ENCODE results near the gene SKAP2. TPM values are rescaled to one million over a fixed set of nuclear protein-coding genes. Genes with fewer than 3 reads are reported as not detected.

The SKAP2 gene
- total and polyA plus RNA-seq, 8 donors: 4.6 to 127 (median 9.6) TPM

GRCh38 chr7:26626156-26626555 lies 238.2 kb downstream of the SKAP2 start:
- Histone ChIP-seq H3K27me3 (no peaks in the 10 kb centered on the region), H3K4me3 (no peak overlapping the region), H3K9me3 (no peaks in the 10 kb centered on the region), H3K4me1 (no peaks in the 10 kb centered on the region), H3K27ac (no peak overlapping the region), H3K36me3 (no peaks in the 10 kb centered on the region)
- WGBS, 5 donors: 82 to 94% (median 93%) methylated on average over 8 of the region's 8 CpGs
- intact Hi-C loops (cut with DNase I; ENCODE audit: low total_unique reads): no loop called here
- no peak for DNase-seq
- TF ChIP-seq EP300 (IDR thresholded peaks at IDR 0.05) (no peak), POLR2AphosphoS5 (IDR thresholded peaks at IDR 0.05) (no peak), POLR2A (IDR thresholded peaks at IDR 0.05) (no peak)

GRCh38 chr7:26625286-26625685 lies 239.1 kb downstream of the SKAP2 start:
- Histone ChIP-seq H3K27me3 (no peaks in the 10 kb centered on the region), H3K4me1 (no peaks in the 10 kb centered on the region), H3K9me3 (no peaks in the 10 kb centered on the region), H3K27ac (no peak overlapping the region), H3K36me3 (no peaks in the 10 kb centered on the region), H3K4me3 (no peak overlapping the region)
- 77 to 91% (median 81%) methylated on average over 4 of the region's 4 CpGs for WGBS, 5 donors
- intact Hi-C loops (cut with DNase I; ENCODE audit: low total_unique reads): no loop called here
- TF ChIP-seq CTCF (IDR thresholded peaks at IDR 0.05) (no peak), POLR2AphosphoS5 (IDR thresholded peaks at IDR 0.05) (no peak), POLR2A (IDR thresholded peaks at IDR 0.05) (no peak), EP300 (IDR thresholded peaks at IDR 0.05) (no peak)
- DNase-seq: no peak

- Histone ChIP-seq H3K27ac (no peak overlapping the region), H3K36me3 (no peaks in the 10 kb centered on the region), H3K4me3 (no peak overlapping the region), H3K4me1 (no peaks in the 10 kb centered on the region), H3K27me3 (no peaks in the 10 kb centered on the region), H3K9me3 (no peaks in the 10 kb centered on the region)
- no peak for DNase-seq
- WGBS, 5 donors: 81 to 89% (median 84%) methylated on average over 12 of the region's 12 CpGs
- intact Hi-C loops (cut with DNase I; ENCODE audit: low total_unique reads): no loop called here
- TF ChIP-seq POLR2A (IDR thresholded peaks at IDR 0.05) (no peak), EP300 (IDR thresholded peaks at IDR 0.05) (no peak), POLR2AphosphoS5 (IDR thresholded peaks at IDR 0.05) (no peak), CTCF (IDR thresholded peaks at IDR 0.05) (no peak)
These were observed 239.6 kb downstream of the SKAP2 start for GRCh38 chr7:26624839-26625238.

GRCh38 chr7:26624431-26624830 lies 240.0 kb downstream of the SKAP2 start:
- Histone ChIP-seq H3K27me3 (no peaks in the 10 kb centered on the region), H3K27ac (no peak overlapping the region), H3K9me3 (no peaks in the 10 kb centered on the region), H3K4me1 (no peaks in the 10 kb centered on the region), H3K36me3 (no peaks in the 10 kb centered on the region), H3K4me3 (no peak overlapping the region)
- DNase-seq: no peak
- no peak for TF ChIP-seq EP300 (IDR thresholded peaks at IDR 0.05)
- TF ChIP-seq CTCF (IDR thresholded peaks at IDR 0.05): no peak
- WGBS, 5 donors: 76 to 82% (median 77%) methylated on average over 5 of the region's 5 CpGs
- intact Hi-C loops (cut with DNase I; ENCODE audit: low total_unique reads): no loop called here

- peak in 1 of 2 donors; percentile 17 for DNase-seq
- H3K27me3 ChIP-seq: no peaks in the 10 kb centered on the region
- intact Hi-C loops (cut with DNase I; ENCODE audit: low total_unique reads): no loop called here
- H3K4me3 ChIP-seq: no peak overlapping the region
- H3K36me3 ChIP-seq: no peaks in the 10 kb centered on the region
- TF ChIP-seq POLR2A (IDR thresholded peaks at IDR 0.05): no peak
- TF ChIP-seq POLR2AphosphoS5 (IDR thresholded peaks at IDR 0.05): no peak
- no peak for TF ChIP-seq CTCF (IDR thresholded peaks at IDR 0.05)
- TF ChIP-seq EP300 (IDR thresholded peaks at IDR 0.05): no peak
- no peaks in the 10 kb centered on the region for H3K4me1 ChIP-seq
- no peak overlapping the region for H3K27ac ChIP-seq
- WGBS, 5 donors: 71 to 82% (median 76%) methylated on average over 12 of the region's 12 CpGs
- no peaks in the 10 kb centered on the region for H3K9me3 ChIP-seq
These were observed 244.0 kb downstream of the SKAP2 start for GRCh38 chr7:26620352-26620751.
